Measurements from ENCODE around the gene MAD1L1. TPM values are rescaled to one million over a fixed set of nuclear protein-coding genes. Genes with fewer than 3 reads are reported as not detected.
"Not testable (repeated sequence)": the region's sequence is repeated elsewhere in the genome, so short reads cannot be mapped to it uniquely, and the experiment has no call there.

MAD1L1 gene
- total RNA-seq, 1 experiment from 2014 or later, result 43.8 TPM

GRCh38 chr7:1831933-1832535 is 400.7 kb downstream of the MAD1L1 start:
- Mint-ChIP-seq H3K36me3 (peaks cover 19% of the 10 kb centered on the region), H3K9me3 (peaks cover 40% of the 10 kb centered on the region)
- H3K27me3 Mint-ChIP-seq (ENCODE audit: low read depth); CTCF ChIA-PET; POLR2A ChIA-PET; H3K4me3 Mint-ChIP-seq; H3K27ac Mint-ChIP-seq; ATAC-seq; H3K4me1 Mint-ChIP-seq; DNase-seq (ENCODE audit: low spot score): not testable (repeated sequence)

DNA sequence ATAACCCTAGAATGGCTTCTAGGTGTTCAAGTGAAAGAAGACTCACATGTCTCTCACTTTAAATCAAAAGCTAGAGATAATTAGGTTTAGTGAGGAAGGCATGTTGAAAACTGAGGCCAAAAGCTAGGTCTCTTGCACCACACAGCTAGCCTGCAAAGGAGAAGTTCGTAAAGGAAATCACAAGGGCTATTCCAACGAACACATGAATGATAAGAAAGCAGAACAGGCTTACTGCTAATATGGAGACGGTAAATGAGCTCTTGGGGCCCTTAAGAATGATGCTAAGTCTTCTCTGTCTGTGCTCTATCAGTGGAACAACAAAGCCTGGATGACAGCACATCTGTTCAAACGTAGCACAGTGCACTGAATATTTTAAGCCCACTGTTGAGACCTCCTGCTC is 401.3 kb downstream of the MAD1L1 start:
- CTCF ChIA-PET; ATAC-seq; H3K27ac Mint-ChIP-seq; H3K27me3 Mint-ChIP-seq (ENCODE audit: low read depth); H3K4me3 Mint-ChIP-seq; DNase-seq (ENCODE audit: low spot score); POLR2A ChIA-PET; H3K4me1 Mint-ChIP-seq: not testable (repeated sequence)
- peaks cover 19% of the 10 kb centered on the region for H3K36me3 Mint-ChIP-seq
- H3K9me3 Mint-ChIP-seq, result peaks cover 40% of the 10 kb centered on the region

DNA sequence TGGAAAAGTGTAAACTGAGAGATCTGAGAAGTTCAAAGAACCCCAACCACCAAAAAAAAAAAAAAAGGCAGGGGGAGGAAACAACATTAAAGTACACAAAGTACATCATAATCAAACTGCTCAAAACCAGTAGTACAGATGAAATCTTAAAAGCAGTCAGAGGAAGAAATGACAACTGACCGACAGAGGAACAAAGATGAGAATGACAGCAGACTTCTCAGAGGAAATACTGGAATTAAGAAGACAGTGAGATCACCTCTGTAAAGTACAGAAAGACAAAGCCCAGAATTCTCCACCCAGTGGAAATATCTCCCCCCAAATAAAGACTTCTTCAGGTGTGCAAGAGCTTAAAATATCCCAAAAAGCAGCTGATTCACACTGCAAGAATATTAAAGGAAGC is 403.1 kb downstream of the MAD1L1 start:
- Mint-ChIP-seq H3K9me3 (peaks cover 35% of the 10 kb centered on the region), H3K36me3 (peaks cover 19% of the 10 kb centered on the region)
- DNase-seq (ENCODE audit: low spot score); POLR2A ChIA-PET; H3K27me3 Mint-ChIP-seq (ENCODE audit: low read depth); H3K4me1 Mint-ChIP-seq; H3K4me3 Mint-ChIP-seq; ATAC-seq; H3K27ac Mint-ChIP-seq; CTCF ChIA-PET: not testable (repeated sequence)

GRCh38 chr7:1829111-1829510 is 403.6 kb downstream of the MAD1L1 start:
- ATAC-seq, result no peak
- no peak for DNase-seq (ENCODE audit: low spot score)
- no peaks in the 10 kb centered on the region for H3K4me1 Mint-ChIP-seq
- no peak overlapping the region for H3K4me3 Mint-ChIP-seq
- ChIA-PET POLR2A (no interaction called here), CTCF (no interaction called here)
- peaks cover 32% of the 10 kb centered on the region for H3K9me3 Mint-ChIP-seq
- no peaks in the 10 kb centered on the region for H3K27me3 Mint-ChIP-seq (ENCODE audit: low read depth)
- peaks cover 19% of the 10 kb centered on the region for H3K36me3 Mint-ChIP-seq
- H3K27ac Mint-ChIP-seq, result no peak overlapping the region
- TF ChIP-seq, protein P1, sequence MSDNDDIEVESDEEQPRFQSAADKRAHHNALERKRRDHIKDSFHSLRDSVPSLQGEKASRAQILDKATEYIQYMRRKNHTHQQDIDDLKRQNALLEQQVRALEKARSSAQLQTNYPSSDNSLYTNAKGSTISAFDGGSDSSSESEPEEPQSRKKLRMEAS (CRISPR knock-in tag; IDR thresholded peaks at IDR 0.05), result no peak
- no peak for TF ChIP-seq ZNF416 (CRISPR knock-in tag; IDR thresholded peaks at IDR 0.05)
- TF ChIP-seq, protein P2, sequence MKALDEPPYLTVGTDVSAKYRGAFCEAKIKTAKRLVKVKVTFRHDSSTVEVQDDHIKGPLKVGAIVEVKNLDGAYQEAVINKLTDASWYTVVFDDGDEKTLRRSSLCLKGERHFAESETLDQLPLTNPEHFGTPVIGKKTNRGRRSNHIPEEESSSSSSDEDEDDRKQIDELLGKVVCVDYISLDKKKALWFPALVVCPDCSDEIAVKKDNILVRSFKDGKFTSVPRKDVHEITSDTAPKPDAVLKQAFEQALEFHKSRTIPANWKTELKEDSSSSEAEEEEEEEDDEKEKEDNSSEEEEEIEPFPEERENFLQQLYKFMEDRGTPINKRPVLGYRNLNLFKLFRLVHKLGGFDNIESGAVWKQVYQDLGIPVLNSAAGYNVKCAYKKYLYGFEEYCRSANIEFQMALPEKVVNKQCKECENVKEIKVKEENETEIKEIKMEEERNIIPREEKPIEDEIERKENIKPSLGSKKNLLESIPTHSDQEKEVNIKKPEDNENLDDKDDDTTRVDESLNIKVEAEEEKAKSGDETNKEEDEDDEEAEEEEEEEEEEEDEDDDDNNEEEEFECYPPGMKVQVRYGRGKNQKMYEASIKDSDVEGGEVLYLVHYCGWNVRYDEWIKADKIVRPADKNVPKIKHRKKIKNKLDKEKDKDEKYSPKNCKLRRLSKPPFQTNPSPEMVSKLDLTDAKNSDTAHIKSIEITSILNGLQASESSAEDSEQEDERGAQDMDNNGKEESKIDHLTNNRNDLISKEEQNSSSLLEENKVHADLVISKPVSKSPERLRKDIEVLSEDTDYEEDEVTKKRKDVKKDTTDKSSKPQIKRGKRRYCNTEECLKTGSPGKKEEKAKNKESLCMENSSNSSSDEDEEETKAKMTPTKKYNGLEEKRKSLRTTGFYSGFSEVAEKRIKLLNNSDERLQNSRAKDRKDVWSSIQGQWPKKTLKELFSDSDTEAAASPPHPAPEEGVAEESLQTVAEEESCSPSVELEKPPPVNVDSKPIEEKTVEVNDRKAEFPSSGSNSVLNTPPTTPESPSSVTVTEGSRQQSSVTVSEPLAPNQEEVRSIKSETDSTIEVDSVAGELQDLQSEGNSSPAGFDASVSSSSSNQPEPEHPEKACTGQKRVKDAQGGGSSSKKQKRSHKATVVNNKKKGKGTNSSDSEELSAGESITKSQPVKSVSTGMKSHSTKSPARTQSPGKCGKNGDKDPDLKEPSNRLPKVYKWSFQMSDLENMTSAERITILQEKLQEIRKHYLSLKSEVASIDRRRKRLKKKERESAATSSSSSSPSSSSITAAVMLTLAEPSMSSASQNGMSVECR (CRISPR knock-in tag; IDR thresholded peaks at IDR 0.05; ENCODE audit: borderline replicate concordance), result no peak
- TF ChIP-seq PREB (CRISPR knock-in tag; IDR thresholded peaks at IDR 0.05; ENCODE audit: borderline replicate concordance), result no peak
- no peak for TF ChIP-seq PRRX2 (CRISPR knock-in tag; IDR thresholded peaks at IDR 0.05)
- no peak for TF ChIP-seq MYBL2 (CRISPR knock-in tag; IDR thresholded peaks at IDR 0.05)
- TF ChIP-seq TP53 (CRISPR knock-in tag; IDR thresholded peaks at IDR 0.05), result no peak
- TF ChIP-seq RELA (CRISPR knock-in tag; IDR thresholded peaks at IDR 0.05; ENCODE audit: borderline replicate concordance), result no peak
- no peak for TF ChIP-seq ZNF281 (CRISPR knock-in tag; IDR thresholded peaks at IDR 0.05)
- TF ChIP-seq, protein P3, sequence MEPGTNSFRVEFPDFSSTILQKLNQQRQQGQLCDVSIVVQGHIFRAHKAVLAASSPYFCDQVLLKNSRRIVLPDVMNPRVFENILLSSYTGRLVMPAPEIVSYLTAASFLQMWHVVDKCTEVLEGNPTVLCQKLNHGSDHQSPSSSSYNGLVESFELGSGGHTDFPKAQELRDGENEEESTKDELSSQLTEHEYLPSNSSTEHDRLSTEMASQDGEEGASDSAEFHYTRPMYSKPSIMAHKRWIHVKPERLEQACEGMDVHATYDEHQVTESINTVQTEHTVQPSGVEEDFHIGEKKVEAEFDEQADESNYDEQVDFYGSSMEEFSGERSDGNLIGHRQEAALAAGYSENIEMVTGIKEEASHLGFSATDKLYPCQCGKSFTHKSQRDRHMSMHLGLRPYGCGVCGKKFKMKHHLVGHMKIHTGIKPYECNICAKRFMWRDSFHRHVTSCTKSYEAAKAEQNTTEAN (CRISPR knock-in tag; IDR thresholded peaks at IDR 0.05), result no peak
- no peak for TF ChIP-seq ZNF121 (CRISPR knock-in tag; IDR thresholded peaks at IDR 0.05)
- TF ChIP-seq CTCF (IDR thresholded peaks at IDR 0.05), result no peak
- TF ChIP-seq RORB (CRISPR knock-in tag; IDR thresholded peaks at IDR 0.05), result no peak
- TF ChIP-seq ETV6 (CRISPR knock-in tag; IDR thresholded peaks at IDR 0.05), result no peak
